GM12874 (cell line): ENCODE data around the gene ENPP7.

Experiments
- TF ChIP-seq, protein P1 (sequence below): IDR thresholded peaks from 2 replicates; pipeline ENCODE4 v1.5.1; 2011; ENCODE audit warnings: low read depth, mild to moderate bottlenecking, control low read depth, low read length, moderate library complexity; ENCODE audit not compliant: insufficient read depth

The ENPP7 gene

GRCh38 chr17:79690466-79690865 is 40.3 kb upstream of the ENPP7 start:
- TF ChIP-seq, protein P1, sequence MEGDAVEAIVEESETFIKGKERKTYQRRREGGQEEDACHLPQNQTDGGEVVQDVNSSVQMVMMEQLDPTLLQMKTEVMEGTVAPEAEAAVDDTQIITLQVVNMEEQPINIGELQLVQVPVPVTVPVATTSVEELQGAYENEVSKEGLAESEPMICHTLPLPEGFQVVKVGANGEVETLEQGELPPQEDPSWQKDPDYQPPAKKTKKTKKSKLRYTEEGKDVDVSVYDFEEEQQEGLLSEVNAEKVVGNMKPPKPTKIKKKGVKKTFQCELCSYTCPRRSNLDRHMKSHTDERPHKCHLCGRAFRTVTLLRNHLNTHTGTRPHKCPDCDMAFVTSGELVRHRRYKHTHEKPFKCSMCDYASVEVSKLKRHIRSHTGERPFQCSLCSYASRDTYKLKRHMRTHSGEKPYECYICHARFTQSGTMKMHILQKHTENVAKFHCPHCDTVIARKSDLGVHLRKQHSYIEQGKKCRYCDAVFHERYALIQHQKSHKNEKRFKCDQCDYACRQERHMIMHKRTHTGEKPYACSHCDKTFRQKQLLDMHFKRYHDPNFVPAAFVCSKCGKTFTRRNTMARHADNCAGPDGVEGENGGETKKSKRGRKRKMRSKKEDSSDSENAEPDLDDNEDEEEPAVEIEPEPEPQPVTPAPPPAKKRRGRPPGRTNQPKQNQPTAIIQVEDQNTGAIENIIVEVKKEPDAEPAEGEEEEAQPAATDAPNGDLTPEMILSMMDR: no peak

DNA sequence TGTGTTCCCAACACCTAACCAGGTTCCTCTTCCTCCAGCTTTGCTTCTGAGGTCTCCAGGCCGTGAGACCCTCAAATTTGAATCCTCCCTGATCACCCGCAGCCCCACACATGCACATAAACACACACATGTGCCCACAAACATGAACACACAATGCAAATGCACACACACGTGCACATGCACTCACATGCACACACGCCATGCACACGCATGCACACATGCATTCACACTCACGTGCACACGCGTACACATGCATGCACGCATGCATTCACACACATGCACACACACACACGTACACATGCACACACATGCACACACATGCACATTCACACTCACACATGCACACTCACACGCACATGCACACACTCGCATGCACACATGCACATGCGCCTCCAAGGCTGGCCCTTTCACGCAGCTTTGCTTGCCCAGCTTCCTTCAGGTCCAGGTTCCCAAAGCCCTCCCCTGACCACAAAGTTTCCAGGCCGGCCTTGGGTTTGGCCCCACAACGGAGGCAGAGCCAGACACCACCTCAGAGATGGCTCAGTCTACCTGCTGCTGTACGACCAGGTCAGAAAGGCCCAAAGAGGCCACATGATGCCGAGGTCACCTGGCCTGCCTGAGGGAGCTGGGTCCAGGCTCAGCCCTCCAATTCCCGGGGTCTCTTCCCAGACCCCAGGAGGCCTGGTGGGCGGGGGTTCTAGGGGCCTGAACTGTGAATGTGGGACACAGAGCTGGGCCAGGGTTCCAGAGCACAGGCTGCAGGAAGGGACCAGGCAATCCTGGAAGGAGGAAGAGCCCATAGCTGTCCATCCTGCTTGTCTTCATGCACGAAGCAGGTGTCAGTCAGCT is 39.5 kb upstream of the ENPP7 start:
- TF ChIP-seq, protein P1: no peak

DNA sequence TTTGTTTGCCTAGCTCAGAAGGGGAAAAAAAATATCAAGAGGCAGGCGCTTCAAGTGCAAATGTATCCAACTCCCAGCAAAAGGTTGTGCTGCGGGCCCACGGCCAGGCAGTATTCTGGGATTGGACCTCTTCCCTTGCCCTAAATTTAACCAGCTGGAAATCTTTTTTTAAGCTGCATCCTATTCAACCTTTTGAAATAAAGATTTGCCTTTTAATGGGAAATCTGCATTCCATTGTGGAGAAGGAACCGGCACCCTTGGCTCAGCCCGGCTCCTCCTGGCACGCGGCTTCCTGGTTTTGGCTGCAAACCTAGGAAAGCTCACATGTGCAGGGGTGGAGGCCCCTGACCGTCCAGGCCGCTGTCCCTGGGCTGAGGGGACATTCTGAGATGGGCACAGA is 38.8 kb upstream of the ENPP7 start:
- TF ChIP-seq, protein P1: no peak

GRCh38 chr17:79693419-79693818 is 37.3 kb upstream of the ENPP7 start:
- TF ChIP-seq, protein P1: no peak

DNA sequence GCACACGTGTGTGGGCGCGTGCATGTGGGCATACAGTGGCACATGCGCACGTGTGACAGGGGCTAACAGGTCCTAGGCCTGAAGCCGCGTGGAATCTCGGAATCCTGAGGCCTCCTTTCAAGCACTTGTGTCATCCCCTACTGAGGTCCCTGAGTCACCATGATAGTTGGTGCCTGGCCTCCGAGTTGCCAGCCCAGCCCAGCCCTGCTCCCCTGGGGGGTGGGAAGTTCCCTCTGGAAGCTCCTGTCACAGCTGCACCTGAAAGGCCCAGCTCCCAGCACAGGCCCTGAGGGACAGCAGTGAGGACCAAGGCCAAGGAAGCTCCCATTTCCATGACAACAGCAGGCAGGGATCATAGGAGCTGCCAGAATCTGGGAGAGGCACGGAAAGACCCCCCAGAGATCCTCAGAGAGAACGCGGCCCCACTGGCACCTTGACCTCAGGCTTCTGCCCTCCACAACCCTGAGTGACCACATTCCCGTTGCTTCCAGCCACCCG is 35.4 kb upstream of the ENPP7 start:
- TF ChIP-seq, protein P1: no peak

- TF ChIP-seq, protein P1: no peak
These were observed 34.7 kb upstream of the ENPP7 start for GRCh38 chr17:79695797-79696609.

DNA sequence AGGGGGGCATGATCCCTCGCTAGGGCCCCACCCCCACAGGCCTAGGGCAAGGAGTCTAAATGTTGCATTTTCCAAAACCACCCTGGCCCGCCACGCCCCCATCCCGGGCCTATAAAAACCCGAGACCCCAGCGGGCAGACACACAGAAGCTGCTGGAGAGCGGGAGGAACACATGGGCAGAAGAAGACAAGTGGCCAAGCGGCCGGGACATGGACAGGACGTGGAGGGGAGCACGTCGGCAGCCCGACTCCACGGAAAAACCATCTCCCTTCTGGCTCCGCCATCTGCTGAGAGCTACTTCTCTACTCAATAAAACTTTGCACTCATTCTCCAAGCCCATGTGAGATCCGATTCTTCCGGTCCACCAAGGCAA is 34.1 kb upstream of the ENPP7 start:
- TF ChIP-seq, protein P1: no peak
